ENCODE data around the gene RER1.

DNA sequence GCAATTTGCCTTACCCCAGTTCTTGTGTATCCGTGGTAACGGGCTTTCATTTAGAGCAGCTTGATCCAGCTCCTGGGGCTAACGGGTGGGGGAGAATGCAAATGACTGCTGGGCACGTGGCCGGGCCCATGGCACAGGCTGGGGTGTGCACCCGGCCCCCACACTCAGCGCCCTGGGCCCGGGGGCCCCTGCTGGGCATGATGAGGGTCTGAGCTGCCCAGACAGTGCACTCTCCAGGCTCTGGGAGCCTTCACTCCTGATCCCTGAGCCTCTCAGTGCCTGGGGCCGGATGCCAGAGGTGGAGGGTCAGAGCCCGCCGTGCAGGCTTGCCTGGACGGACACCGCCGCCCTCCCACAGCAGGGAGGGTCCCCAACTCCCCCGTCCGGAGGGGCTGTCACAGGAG is 40.8 kb downstream of the RER1 start:
- TF ChIP-seq, protein P1, sequence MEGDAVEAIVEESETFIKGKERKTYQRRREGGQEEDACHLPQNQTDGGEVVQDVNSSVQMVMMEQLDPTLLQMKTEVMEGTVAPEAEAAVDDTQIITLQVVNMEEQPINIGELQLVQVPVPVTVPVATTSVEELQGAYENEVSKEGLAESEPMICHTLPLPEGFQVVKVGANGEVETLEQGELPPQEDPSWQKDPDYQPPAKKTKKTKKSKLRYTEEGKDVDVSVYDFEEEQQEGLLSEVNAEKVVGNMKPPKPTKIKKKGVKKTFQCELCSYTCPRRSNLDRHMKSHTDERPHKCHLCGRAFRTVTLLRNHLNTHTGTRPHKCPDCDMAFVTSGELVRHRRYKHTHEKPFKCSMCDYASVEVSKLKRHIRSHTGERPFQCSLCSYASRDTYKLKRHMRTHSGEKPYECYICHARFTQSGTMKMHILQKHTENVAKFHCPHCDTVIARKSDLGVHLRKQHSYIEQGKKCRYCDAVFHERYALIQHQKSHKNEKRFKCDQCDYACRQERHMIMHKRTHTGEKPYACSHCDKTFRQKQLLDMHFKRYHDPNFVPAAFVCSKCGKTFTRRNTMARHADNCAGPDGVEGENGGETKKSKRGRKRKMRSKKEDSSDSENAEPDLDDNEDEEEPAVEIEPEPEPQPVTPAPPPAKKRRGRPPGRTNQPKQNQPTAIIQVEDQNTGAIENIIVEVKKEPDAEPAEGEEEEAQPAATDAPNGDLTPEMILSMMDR (IDR thresholded peaks at IDR 0.05; ENCODE audit: poor library complexity, severe bottlenecking): no peak
- TF ChIP-seq MXI1 (conservative IDR thresholded peaks at IDR 0.05; ENCODE audit: poor library complexity, severe bottlenecking) (no peak), EZH2 (IDR thresholded peaks at IDR 0.05; ENCODE audit: borderline replicate concordance, insufficient read depth, low read length, poor library complexity, severe bottlenecking) (no peak)
